ENCODE data around the gene NPTXR. TPM values are rescaled to one million over a fixed set of nuclear protein-coding genes. Genes with fewer than 3 reads are reported as not detected.

The NPTXR gene
- total RNA-seq, 4 donors from 2014 or later = 0.34 to 4.6 (median 1.7) TPM

DNA sequence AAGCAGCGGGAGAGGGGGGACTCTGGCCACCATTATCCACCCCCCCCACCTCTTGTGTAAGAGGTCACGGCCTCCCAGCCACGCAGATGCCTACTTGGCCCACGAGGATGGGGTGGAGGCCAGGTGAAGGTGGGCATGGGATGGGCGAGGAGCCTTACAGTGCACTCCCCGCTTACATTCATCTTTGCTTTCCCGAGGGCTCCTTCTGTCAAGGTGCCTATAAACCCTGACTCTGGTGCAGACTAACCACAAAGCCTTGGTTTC lies 13.1 kb downstream of the NPTXR start:
- DNase-seq (ENCODE audit: low spot score in 2 of 2) = no peak
- WGBS, 2 donors = 63 to 90% methylated on average over 7 of the region's 7 CpGs
- intact Hi-C loops (cut with DNase I; ENCODE audit: low total_unique reads) = no loop called here
- TF ChIP-seq, protein P1, sequence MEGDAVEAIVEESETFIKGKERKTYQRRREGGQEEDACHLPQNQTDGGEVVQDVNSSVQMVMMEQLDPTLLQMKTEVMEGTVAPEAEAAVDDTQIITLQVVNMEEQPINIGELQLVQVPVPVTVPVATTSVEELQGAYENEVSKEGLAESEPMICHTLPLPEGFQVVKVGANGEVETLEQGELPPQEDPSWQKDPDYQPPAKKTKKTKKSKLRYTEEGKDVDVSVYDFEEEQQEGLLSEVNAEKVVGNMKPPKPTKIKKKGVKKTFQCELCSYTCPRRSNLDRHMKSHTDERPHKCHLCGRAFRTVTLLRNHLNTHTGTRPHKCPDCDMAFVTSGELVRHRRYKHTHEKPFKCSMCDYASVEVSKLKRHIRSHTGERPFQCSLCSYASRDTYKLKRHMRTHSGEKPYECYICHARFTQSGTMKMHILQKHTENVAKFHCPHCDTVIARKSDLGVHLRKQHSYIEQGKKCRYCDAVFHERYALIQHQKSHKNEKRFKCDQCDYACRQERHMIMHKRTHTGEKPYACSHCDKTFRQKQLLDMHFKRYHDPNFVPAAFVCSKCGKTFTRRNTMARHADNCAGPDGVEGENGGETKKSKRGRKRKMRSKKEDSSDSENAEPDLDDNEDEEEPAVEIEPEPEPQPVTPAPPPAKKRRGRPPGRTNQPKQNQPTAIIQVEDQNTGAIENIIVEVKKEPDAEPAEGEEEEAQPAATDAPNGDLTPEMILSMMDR (IDR thresholded peaks at IDR 0.05) = no peak
- no peak for TF ChIP-seq POLR2A (IDR thresholded peaks at IDR 0.05)
- H3K4me3 ChIP-seq (ENCODE audit: low read depth, poor library complexity, severe bottlenecking) = no peak overlapping the region

DNA sequence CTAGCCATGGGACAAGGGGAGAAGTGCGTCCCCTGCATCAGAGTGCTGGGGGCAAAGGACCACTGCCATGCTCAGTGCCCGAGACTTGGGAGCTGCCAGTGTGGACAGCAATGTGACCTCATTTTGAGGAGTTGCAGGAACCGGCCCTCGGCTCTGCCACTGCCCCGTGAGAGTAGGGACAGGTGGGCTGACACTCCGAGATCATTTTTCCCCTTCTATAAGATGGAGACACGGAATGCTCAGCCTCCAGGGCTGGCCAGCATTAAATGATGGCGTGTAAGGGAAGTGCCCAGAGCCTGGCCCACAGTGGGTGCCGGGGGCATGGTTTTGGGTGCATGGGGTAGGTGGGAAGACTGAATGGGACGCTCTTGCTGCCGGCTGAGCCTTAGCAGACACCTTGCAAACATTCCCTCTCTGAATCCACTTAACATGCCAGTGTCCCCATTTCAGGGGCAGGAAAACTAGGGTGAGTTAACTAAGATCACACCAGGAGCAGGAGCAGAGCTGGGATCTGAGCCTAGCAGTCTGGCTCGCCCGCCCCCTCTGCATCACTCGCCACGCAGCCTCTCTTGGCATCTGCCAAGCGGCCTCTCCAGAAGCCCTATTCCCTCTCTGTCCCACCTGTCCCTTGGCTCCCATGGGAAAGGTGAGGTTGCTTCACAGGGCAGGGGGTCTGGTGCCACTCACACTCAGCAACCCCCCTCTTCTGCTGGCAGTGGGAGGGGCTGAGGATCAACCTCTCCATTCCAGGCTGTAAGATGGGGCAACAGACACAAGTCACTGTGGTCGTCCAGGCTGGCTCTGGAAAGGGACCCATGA lies 13.6 kb downstream of the NPTXR start:
- intact Hi-C loops (cut with DNase I; ENCODE audit: low total_unique reads) = no loop called here
- WGBS, 2 donors = 84 to 93% methylated on average over 17 of the region's 17 CpGs
- no peak overlapping the region for H3K4me3 ChIP-seq (ENCODE audit: low read depth, poor library complexity, severe bottlenecking)
- DNase-seq (ENCODE audit: low spot score in 2 of 2) = no peak
- TF ChIP-seq POLR2A (IDR thresholded peaks at IDR 0.05) = no peak
- TF ChIP-seq, protein P1 (IDR thresholded peaks at IDR 0.05) = no peak

DNA sequence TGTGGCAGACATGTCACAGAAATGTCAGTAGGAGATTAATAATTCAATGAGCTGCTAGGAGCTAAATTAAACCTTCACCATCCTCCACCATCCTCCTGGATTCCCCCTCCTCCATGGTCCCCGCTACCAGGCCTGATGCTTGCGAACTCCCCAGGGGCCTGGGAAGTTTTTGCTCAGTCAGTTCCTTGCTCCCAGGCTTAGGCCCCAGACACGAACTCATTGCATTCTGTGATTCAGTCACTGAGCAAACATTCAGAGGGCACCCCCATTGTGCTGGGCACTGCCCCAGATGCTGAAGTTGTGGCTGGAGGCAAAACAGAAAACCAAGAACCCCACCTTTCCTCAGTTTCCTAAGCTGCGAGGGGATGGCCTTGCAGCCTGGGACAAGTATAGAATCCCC lies 14.3 kb downstream of the NPTXR start:
- H3K4me3 ChIP-seq (ENCODE audit: low read depth, poor library complexity, severe bottlenecking) = no peak overlapping the region
- TF ChIP-seq, protein P1 (IDR thresholded peaks at IDR 0.05) = no peak
- no peak for TF ChIP-seq POLR2A (IDR thresholded peaks at IDR 0.05)
- 89% methylated on average over 4 of the region's 4 CpGs for WGBS, 2 donors
- intact Hi-C loops (cut with DNase I; ENCODE audit: low total_unique reads) = no loop called here
- no peak for DNase-seq (ENCODE audit: low spot score in 2 of 2)

DNA sequence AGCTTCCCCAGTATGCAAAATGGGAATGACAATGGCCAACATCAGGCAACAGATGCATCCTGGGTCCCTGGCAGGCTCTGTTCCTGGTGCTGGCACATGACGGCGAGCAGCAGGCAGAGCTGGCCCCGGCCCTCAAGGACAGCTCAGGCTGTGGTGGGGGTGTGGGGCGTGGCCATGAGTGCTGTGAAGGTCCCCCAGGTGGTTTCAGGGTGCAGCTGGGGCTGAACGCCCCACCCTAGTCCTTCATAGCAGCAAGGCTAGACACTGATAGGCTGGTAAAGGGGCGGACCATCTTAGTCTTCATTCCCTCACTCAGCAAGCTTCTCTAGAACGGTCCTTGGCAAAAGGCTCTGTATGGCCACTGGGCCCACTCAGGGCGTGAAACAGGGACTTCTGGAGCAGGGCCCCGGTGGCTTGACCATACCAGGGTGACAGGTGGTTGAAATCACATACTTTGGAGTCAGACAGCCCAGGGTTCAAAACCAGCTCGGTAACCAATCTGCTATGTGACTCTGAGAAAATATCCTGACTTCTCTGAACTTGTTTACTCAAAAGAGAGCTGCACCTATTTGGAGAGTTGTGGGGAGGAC lies 15.1 kb downstream of the NPTXR start:
- no peak for DNase-seq (ENCODE audit: low spot score in 2 of 2)
- intact Hi-C loops (cut with DNase I; ENCODE audit: low total_unique reads) = no loop called here

DNA sequence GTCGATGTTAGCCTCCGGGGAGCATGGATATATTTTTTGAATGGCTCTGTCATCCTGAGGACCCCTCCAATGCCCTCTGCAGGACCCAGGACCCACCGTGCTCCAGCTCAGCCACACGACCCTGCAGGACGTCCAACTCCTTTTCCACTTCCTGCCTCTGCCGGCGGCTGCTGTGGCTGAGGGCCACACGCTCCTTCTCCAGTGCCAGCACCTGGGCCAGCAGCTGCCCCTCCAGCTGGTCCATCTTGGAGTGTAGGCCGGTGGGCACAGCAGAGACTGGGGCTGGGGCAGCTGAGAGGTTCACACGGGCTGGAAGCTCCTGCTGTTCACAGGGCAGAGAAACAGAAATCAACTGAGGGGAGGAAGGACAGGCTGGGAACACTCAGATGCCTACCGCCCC lies 15.6 kb downstream of the NPTXR start:
- WGBS, 2 donors = 71 to 75% methylated on average over 11 of the region's 11 CpGs
- intact Hi-C loops (cut with DNase I; ENCODE audit: low total_unique reads) = no loop called here
- TF ChIP-seq, protein P1 (IDR thresholded peaks at IDR 0.05) = no peak
- TF ChIP-seq POLR2A (IDR thresholded peaks at IDR 0.05) = no peak
- no peak for DNase-seq (ENCODE audit: low spot score in 2 of 2)
- no peak overlapping the region for H3K4me3 ChIP-seq (ENCODE audit: low read depth, poor library complexity, severe bottlenecking)

More for the DNA sequence above, 15.1 kb downstream of the NPTXR start:
- TF ChIP-seq POLR2A (IDR thresholded peaks at IDR 0.05) = no peak
- TF ChIP-seq, protein P1 (IDR thresholded peaks at IDR 0.05) = no peak
- WGBS, 2 donors = 78 to 84% methylated on average over 9 to 10 of the region's 10 CpGs
- no peak overlapping the region for H3K4me3 ChIP-seq (ENCODE audit: low read depth, poor library complexity, severe bottlenecking)

Measured in lower leg skin (tissue), 4 donors.